Measurements from ENCODE around the gene PTPRA.

DNA sequence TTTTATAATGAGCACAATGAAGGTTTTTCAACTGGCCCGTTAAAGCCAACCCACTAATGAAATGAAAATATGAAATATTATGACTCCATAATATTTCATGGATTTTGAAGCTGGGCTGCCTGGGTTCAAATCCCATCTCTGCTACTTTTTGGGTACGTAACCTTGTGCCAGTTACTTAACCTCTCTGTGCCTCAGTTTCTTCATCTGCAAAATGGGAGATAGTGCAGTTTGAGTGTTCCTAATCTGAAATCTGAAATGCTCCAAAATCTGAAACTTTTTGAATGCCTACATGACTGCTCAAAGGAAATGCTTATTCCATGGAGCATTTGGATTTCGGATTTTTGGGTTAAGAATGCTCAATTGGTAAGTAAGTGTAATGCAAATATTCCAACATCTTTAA is 29.5 kb downstream of the PTPRA start:
- TF ChIP-seq CTCF (conservative IDR thresholded peaks at IDR 0.05; ENCODE audit: low read length) (no peak), EZH2phosphoT487 (IDR thresholded peaks at IDR 0.05; ENCODE audit: borderline replicate concordance, low read depth, low read length) (no peak)
